GM19099 (cell line): ENCODE measurements around the gene SLC39A2.

ENCODE experiments used
- POLR2A ChIP-seq: IDR thresholded peaks from 3 replicates; pipeline ENCODE4 v1.6.1; 2011; ENCODE audit warnings: low read depth; ENCODE audit not compliant: insufficient read length; ENCODE audit errors: extremely low read depth

SLC39A2 gene

DNA sequence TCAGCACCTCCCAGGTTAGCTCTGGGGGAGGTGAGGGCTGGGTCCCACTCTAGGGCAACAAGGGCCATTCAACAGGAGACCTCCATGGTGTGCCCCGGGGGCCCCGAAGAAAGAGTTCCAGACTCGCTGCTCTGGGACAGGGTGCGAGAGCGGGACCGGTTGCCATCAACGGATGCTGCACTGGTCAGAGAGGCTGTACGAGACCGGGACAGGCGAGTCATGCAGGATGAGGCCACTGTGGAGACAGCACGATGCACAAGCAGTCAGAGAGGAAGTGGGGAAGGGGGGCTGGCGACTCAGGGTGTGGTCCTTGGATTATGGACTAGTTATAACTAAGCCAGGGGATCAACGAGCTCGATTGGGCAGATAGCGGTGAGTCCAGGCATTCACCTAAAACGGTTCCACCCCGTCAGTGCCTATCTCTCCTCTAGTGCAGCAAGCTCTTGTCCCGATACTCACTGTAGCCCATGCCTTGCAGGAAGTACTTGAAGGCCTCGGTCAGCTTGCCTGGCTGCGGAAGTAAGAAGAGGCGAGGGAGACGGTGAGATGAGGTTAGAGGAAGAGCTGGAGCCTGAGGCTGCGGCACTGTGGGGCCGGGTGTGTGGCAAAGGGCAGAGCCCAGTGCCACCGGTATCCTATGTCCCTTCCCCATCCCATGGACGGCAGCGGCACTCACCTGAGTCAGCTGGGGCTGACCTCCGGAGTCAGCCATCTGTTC, 18.6 kb downstream of the SLC39A2 start:
- no peak for TF ChIP-seq POLR2A

DNA sequence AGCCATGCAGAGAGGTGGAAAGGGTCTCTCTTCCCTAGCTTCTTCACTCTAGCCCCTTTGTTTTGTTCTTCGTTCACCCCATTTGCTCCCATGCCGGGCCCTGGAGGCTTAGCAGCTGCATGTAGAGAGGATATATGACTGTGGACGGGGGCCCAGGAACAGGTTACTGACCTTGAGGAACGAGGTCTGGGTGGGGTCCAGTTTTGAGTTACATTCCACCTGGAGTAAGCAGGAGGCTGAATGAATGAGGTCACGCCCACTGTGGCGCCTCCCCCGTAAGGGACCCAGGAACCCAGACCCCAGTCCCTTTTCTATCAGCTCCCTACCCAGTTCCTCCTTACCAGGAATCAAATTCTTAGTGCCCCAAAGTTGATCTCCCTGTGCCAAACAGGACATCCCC, 19.2 kb downstream of the SLC39A2 start:
- TF ChIP-seq POLR2A = no peak

DNA sequence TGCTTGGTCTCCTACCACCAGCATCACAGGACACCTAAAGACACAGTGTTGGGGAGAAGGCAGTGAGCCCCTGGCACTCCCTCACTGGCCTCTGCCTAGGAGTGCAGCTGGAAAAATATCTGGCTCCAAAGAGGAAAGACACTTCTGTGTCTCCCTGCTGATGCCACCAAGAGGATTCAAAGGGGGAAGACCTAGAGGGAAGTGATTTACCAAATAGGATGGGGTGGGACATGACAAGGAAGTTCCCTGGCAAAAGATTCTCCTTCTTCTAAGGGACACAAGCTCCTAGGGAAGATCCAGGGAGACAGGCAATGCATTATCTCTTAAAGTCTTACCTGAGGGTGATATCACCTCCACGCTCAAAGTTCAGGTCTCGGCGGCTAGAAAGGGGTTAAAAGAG, 19.7 kb downstream of the SLC39A2 start:
- no peak for TF ChIP-seq POLR2A

DNA sequence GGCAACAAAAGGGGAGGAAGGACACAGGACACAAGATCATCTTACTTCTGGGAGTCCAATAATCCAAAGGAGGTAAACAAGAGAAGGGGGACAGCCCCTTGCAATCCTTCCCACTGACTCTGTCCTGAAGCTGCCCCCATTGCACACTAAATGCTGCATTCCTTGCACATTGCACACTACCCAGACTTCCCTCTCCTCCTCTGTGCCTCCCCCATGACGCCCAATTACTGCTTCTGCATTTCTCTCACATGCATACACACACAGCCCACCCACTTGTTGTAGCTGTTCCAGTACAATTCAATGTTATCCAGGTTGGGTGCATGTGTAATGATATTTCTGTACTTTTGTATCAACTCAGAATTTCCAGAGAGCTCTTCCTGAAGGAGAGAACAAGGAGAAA, 20.3 kb downstream of the SLC39A2 start:
- no peak for TF ChIP-seq POLR2A

DNA sequence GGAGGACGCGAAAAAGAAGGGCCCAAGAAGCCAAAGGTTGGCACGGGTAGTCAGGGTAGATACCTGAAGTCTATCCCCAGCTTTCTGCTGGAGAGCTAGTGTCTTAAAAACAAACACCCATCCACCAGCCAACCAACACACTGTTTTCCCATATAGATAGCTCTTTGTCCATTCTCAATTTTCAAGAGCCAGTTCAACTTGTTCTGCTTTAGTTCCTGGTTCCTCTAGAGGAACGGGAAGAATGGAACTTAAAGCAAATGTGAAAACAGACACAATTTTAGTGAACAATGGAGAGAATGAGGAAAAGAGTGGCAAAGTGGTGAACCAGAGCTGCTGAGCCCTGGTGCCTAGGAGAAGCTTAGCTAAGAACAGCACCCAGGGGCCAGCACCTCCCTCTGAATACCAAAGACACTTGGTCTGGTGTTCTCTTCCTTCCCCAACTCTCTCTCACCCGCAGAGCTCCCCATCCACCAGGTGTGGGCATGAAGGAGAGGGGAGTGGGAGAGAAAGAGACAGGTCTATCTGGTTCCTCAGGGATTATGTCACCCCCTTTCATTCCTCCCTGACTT, 22.0 kb downstream of the SLC39A2 start:
- no peak for TF ChIP-seq POLR2A

DNA sequence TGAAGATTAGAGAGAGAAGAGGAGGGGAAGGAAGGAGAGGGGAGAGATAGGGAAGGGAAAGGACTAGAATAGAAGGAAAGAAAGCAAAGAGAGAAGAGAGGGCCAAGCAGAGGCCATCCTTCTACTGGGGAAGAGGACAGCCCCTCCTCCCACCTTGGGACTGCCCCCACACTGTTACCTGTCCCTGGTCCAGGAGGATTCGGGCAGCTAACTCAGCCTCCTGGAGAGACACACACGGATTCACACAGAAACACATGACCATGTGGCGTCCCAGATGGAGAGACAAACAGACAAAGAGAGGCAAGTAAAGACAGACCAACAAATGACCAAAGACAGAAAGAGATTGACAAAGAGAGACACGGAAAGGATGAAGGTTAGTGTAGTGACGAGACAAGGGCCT, 23.6 kb downstream of the SLC39A2 start:
- TF ChIP-seq POLR2A = no peak

DNA sequence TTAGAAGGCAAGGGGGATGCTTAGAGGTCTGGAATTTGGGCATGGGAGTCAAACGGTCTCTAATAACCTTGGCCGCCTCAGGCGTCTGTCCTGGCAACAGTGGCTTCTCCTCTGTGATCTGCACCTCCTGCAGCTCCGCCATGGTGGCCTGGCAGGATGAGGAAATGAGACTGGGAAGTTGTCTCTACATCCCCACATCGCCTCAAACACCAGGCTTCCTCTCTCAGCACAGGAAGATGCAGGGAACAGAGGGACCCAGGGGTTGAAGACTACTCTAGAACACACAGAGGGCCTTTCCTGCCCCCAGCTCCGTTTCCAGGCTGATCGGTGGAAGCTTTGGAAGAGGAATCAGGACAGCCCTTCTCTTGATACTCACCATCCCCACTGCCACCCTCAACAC, 24.1 kb downstream of the SLC39A2 start:
- TF ChIP-seq POLR2A = no peak

DNA sequence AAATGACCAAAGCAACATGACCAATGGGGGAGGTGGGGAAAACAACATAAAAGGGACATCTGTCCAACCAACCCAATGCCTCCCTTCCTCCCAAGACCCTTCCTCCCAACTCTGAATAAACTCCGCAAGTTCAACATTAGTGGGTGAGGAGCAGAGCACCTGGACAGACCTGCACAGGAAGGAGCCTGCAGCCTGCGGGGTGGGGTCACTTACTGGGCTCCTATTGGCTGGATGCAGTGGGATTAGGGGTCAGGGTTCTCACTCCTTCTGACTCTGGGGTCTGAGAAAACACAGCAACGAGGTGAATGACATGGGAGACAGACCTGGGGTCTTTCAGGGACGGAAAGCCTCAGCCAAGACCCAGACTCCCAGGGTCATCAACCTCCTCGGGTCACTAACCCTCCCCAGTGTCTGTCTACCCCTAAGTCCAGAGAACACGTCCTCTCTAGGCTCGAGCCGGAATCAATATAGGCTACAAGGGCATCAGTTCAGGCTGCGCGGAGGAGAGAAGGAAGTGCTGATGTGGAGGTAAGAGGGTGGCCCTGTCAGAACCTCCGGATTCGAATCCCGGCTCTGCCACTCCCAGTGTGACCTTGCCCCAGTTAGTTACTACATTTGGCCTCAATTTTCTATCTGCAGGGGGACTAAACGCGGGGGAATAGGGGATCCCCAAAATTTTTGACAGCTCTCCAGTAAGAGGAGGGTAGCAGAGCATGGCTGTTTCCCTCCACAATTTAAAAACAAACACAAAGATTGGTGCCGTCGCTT, 24.9 kb downstream of the SLC39A2 start:
- no peak for TF ChIP-seq POLR2A

DNA sequence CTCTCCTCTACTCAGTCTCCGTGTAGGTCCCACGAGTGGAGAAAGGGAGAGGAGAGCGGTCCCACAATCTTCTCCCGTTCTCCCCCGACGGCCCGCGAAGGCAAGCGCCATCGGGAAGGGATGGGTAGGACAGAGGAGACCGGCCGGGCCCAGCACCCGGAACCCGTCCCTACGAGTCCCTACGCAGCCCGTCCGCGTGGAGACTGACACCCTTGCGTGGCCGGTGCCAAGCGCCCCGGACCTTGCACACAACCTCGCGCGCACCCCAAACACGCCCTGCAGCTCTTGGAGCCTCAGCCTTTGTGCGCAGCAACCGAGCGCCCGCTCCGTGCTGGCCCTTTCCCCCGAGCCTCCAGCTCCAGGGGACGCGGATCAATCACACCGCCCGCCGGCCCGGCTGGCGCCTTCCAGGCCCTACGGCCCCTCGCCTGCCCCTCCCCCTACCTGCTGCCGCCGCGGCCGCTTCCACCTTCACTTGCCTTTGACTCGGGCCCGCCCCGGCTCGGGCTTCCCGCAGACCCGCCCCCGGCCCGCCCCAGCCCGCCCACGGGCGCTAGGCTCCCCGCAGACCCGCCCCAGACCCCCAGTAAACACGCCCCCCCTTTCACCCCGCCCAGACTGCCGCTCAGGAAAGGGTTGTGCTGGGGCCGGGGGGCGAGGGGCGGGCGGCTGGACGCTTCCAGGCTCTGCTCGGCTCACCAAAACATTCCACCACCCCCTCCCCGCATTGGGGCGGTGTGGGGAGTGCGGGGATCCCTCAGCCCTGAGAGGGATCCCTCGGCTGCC, 25.7 kb downstream of the SLC39A2 start, which contains the start of gene NDRG2:
NDRG2 (minus strand) TSS at position 477 of the 786 bp plus-strand sequence. CDS start 1,746 bp downstream, outside the sequence.
- no peak for TF ChIP-seq POLR2A

DNA sequence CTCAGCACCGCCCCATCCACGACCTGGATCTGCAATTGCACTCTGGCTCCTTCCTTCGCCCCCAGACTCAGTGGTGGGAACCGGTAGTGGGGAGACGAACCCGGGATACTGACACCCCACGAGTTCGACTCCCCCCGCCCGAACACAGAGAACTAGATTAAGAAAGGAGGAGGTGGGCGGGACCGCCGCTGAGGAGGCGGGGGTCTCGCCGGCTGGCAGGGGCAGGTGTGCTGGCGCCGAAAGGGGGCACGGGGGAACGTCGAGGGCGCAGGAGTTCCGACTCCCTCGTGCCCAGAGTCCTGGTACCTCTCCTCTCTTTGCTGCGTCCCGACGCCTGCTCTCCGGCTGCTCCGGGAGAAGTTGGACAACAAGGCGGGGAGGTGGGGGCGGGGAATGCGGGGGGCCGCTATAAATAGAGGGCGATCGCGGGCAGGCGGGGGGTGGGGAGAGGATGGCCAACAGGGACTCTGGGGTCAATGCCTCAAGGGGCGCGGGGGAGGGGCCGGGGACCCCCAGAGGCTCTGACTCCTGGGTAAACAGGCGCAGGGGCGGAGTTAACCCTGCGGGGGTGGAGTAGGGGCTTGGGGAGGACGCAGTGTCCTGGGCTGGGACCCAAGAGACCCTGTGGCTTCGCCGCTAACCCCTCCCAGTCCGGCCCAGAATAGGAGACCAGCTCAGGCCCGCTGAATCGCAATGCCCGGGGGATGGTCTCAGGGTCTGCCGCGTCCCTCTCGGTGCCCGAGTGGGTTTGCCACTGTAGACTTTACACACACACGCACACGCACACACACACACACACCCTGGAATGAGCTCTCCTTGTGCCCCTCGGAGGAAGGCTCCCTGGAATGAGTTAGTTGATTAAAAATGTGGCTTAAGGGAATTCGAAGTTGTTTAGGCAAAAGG, 26.5 kb downstream of the SLC39A2 start:
- TF ChIP-seq POLR2A = no peak

DNA sequence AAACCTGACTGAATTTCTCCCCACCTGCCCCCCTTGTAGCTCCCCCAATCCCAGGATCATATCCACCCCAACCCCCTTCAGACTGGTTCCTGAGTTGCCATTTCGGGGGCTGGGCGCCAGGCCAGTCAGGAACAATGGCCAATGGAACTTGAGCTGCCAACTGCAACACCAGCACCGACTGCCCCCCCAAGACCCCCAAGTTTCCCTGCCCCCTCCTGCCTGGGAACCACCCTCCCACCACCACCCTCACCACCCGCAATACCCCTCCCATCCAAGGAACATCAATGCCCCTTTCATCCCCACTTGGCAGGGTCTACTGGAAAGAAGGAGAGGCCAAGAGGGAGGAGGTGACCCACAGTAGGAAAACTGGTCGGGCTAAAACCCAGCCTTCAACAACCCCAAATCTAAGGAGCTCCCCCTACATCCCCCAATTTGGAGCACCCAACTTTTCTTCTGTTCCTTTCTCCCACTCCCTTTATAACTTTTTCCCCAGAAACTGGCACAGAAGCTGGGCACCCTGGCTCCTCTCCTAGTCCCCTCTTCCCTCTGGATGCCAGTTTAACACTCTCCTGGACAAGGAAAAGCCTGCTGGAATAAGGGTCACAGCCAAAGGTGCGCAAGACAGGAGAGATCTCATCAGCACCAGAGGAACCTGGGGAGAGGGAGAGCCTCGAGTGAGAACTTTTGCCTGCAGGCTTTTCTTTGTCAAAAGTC, 27.3 kb downstream of the SLC39A2 start:
- TF ChIP-seq POLR2A = no peak

DNA sequence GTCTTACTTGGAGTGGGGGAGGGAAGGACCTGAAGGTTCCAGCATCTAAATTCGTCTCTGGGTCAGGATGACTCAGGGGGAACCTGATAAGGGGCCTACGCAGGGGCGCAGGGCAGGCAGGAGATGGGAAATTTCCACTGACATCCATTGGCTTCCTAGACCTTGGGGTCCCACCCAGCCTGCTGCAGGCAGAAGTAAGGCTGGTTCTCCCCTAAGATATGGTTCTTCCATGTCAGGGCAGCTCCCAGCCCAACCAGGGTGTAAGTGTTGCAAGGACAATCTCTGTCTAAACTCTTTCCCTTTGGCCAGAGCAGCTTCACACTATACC, 27.9 kb downstream of the SLC39A2 start:
- no peak for TF ChIP-seq POLR2A

DNA sequence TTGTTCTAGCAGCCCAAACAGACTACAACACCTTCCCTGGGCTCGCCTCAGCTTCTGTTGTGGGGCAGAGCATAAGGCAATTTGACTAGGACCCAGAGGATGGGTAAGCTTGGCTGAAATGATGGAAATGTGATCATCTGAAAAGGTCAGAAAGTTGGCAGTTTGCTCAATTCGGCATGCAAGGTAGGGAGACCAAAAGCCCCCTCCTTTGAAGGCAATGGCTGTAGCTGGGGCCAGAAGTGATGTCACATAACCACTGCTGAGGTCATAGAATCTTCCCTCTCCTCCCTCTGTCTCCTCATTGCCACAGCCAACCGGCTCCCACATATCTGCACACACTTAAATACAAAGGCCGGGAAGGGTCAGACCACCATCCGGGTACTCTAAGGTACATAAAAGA, 30.8 kb downstream of the SLC39A2 start, which contains the start of gene TPPP2:
TPPP2 (plus strand) TSS at position 301 of the 400 bp plus-strand sequence. CDS start 365 bp downstream, outside the sequence.
- TF ChIP-seq POLR2A = no peak
